ENCODE data around the gene PDLIM5.
"Not testable (repeated sequence)": the region's sequence is repeated elsewhere in the genome, so short reads cannot be mapped to it uniquely, and the experiment has no call there.

Gene PDLIM5

GRCh38 chr4:94595013-94595412 lies 143.3 kb downstream of the PDLIM5 start:
- Mint-ChIP-seq H3K36me3 (peaks cover 5 to 6% of the 10 kb centered on the region in 2 donors), H3K27me3 (no peaks in the 10 kb centered on the region), H3K4me3 (no peak overlapping the region), H3K4me1 (no peaks in the 10 kb centered on the region), H3K27ac (no peak overlapping the region), H3K9me3 (no peaks in the 10 kb centered on the region)
- DNase-seq (no peak), ATAC-seq (replicated peaks) (no peak)

DNA sequence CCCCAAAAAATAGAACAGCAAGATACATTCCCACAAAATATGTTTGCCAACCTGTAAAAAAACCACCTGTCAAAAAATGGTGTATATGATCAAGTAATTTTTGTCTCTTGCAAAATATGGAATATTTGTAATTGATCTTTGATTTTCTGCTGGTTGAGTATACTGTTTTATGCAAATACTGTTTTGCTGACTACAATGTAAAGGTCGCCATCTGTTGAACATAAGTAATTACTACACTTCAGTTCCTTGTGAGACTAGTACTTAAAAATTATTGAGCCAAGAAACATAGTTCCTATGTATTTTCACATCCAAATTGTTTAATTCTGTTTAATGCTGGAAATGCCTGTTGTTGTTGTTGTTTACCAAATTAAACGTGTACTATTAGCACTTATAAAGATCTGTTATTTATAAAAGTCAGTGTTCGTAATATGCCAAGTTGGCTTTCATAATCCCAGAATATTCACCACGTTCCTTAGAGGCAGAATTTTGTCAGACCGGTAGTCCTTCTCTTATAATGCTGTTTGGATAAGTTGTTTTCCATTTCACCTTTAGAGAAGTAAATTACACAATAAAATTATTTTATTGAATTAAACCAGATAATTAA lies 144.2 kb downstream of the PDLIM5 start:
- Mint-ChIP-seq H3K27ac (no peak overlapping the region), H3K4me1 (no peaks in the 10 kb centered on the region), H3K36me3 (peaks cover 5 to 6% of the 10 kb centered on the region in 2 donors), H3K27me3 (no peaks in the 10 kb centered on the region), H3K9me3 (no peaks in the 10 kb centered on the region), H3K4me3 (no peak overlapping the region)
- DNase-seq (no peak), ATAC-seq (replicated peaks) (peak; percentile 41 to 45)

DNA sequence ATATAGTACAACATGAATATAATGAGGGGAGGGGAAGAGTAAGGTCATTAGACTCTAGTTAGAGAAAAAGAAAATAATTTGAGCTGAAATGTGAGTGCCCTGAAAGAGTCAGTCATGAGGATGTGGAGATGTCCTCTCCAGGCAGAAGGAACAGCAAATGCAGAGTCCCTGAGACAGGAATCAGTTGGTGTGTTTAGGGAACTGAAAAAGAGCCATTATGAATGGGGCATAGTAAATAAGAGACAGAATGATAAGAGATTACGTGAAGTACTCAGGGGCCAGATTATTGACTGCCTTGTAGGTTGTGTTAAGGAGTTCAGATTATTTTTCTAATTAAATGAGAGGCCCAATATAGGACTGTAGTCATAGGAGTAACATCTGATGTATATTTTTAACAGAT lies 147.0 kb downstream of the PDLIM5 start:
- H3K36me3 Mint-ChIP-seq = no peaks in the 10 kb centered on the region
- no peaks in the 10 kb centered on the region for H3K9me3 Mint-ChIP-seq
- H3K27ac Mint-ChIP-seq = no peak overlapping the region
- no peak for DNase-seq
- no peaks in the 10 kb centered on the region for H3K4me1 Mint-ChIP-seq
- no peaks in the 10 kb centered on the region for H3K27me3 Mint-ChIP-seq
- no peak for ATAC-seq (replicated peaks)
- H3K4me3 Mint-ChIP-seq = no peak overlapping the region

DNA sequence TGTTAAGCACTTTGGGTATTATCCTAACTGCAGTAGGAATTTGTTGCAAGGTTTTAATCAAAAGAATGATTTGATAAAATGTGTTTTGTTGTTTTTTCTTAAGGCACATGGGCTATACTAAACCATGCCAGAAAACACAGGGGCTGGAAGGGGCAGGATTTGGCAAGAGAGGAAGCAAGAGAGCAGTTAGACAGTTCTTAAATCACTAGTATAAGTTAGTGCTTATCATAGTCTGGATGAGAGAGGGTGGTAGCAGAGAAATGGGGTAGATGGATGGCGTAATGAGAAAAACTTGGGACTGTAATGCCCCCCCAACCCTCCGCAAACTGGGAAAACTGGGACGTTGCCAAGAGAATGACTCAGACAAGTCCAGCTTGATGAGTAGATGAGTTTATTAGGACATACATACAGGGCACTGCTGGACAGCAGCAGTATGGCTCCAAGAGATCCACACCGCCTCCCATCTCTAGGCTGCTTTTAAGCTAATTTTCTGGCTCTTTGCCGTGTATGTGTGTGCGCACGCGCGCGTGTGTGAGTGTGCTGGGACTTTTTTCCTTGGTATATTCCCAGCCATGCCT lies 151.5 kb downstream of the PDLIM5 start:
- H3K27ac Mint-ChIP-seq = no peak overlapping the region
- no peak overlapping the region for H3K4me3 Mint-ChIP-seq
- H3K4me1 Mint-ChIP-seq = no peaks in the 10 kb centered on the region
- no peak for DNase-seq
- H3K36me3 Mint-ChIP-seq = no peaks in the 10 kb centered on the region
- ATAC-seq (replicated peaks) = no peak
- no peaks in the 10 kb centered on the region for H3K9me3 Mint-ChIP-seq
- H3K27me3 Mint-ChIP-seq = no peaks in the 10 kb centered on the region

- ATAC-seq (replicated peaks) = no peak
- Mint-ChIP-seq H3K9me3 (no peaks in the 10 kb centered on the region), H3K27ac (no peak overlapping the region), H3K4me3 (no peak overlapping the region), H3K27me3 (no peaks in the 10 kb centered on the region), H3K4me1 (no peaks in the 10 kb centered on the region), H3K36me3 (peaks cover 0 to 3% of the 10 kb centered on the region in 2 donors)
- no peak for DNase-seq
These were observed 153.6 kb downstream of the PDLIM5 start for GRCh38 chr4:94605241-94605805.

- Mint-ChIP-seq H3K4me1 (no peaks in the 10 kb centered on the region), H3K4me3 (no peak overlapping the region)
These were observed 158.4 kb downstream of the PDLIM5 start for GRCh38 chr4:94610145-94610544.

DNA sequence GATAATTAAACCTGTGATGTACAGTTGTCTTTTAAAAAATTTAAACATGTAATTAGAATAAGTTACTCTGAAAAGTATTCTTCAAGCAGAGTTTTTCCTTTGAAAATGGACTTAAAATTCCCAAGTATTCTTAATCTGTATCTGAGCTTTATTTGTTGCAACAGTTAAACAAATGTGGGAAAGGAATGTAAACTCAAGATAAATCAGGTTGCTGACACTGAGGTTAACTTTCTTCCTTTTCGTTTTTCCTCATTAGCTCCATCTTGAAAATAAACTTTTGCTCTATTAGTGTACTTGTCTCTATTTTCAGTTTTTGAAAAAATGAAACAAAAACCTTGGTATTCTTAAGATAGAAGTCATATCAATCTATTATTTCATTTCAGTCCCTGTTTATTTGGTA lies 161.5 kb downstream of the PDLIM5 start:
- H3K27ac Mint-ChIP-seq = no peak overlapping the region
- H3K27me3 Mint-ChIP-seq = no peaks in the 10 kb centered on the region
- no peaks in the 10 kb centered on the region for H3K4me1 Mint-ChIP-seq
- peaks cover 3 to 6% of the 10 kb centered on the region in 2 donors for H3K36me3 Mint-ChIP-seq
- ATAC-seq (replicated peaks) (no peak), DNase-seq (no peak)
- no peak overlapping the region for H3K4me3 Mint-ChIP-seq
- no peaks in the 10 kb centered on the region for H3K9me3 Mint-ChIP-seq

More at GRCh38 chr4:94610145-94610544, 158.4 kb downstream of the PDLIM5 start:
- Mint-ChIP-seq H3K9me3 (no peaks in the 10 kb centered on the region), H3K27ac (no peak overlapping the region), H3K36me3 (peaks cover 0 to 3% of the 10 kb centered on the region in 2 donors), H3K27me3 (no peaks in the 10 kb centered on the region)
- DNase-seq (no peak), ATAC-seq (replicated peaks) (no peak)

GRCh38 chr4:94615451-94615850 lies 163.7 kb downstream of the PDLIM5 start:
- Mint-ChIP-seq H3K27ac (no peak overlapping the region), H3K4me1 (no peaks in the 10 kb centered on the region), H3K9me3 (no peaks in the 10 kb centered on the region), H3K36me3 (peaks cover 3 to 10% of the 10 kb centered on the region in 2 donors), H3K27me3 (no peaks in the 10 kb centered on the region), H3K4me3 (no peak overlapping the region)
- no peak for DNase-seq
- ATAC-seq (replicated peaks) = no peak

GRCh38 chr4:94621491-94622080 lies 169.8 kb downstream of the PDLIM5 start:
- no peaks in the 10 kb centered on the region for H3K4me1 Mint-ChIP-seq
- peaks cover 7 to 15% of the 10 kb centered on the region in 2 donors for H3K36me3 Mint-ChIP-seq
- DNase-seq (peak; percentile 2), ATAC-seq (replicated peaks) (no peak)
- no peak overlapping the region for H3K27ac Mint-ChIP-seq
- no peak overlapping the region for H3K4me3 Mint-ChIP-seq
- no peaks in the 10 kb centered on the region for H3K27me3 Mint-ChIP-seq
- no peaks in the 10 kb centered on the region for H3K9me3 Mint-ChIP-seq

GRCh38 chr4:94623126-94623911 lies 171.6 kb downstream of the PDLIM5 start:
- no peaks in the 10 kb centered on the region for H3K27me3 Mint-ChIP-seq
- ATAC-seq (replicated peaks) = no peak
- no peak overlapping the region for H3K4me3 Mint-ChIP-seq

DNA sequence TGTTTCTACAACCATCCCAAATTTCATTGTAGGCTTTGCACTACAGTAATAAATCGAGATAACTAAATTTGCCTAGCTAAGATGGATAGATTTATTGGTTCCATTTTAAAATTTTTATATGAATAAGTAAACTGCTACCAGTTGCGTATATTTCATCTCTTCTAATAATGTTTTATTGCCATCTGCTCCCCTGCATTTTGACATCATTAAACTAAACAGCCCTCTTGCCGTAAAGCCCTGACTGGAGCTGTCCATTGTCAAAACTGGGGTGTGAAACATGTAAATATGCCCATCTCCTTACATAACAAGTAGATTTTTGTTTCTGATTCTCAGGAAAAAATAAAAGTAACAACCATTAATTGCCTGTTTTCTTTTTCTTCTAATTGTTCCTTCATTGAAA lies 175.2 kb downstream of the PDLIM5 start:
- H3K36me3 Mint-ChIP-seq = peaks cover 5 to 8% of the 10 kb centered on the region in 2 donors
- no peak for ATAC-seq (replicated peaks)

More at GRCh38 chr4:94623126-94623911, 171.6 kb downstream of the PDLIM5 start:
- DNase-seq = no peak
- Mint-ChIP-seq H3K4me1 (no peaks in the 10 kb centered on the region), H3K9me3 (no peaks in the 10 kb centered on the region), H3K27ac (no peak overlapping the region), H3K36me3 (peaks cover 4 to 12% of the 10 kb centered on the region in 2 donors)

DNA sequence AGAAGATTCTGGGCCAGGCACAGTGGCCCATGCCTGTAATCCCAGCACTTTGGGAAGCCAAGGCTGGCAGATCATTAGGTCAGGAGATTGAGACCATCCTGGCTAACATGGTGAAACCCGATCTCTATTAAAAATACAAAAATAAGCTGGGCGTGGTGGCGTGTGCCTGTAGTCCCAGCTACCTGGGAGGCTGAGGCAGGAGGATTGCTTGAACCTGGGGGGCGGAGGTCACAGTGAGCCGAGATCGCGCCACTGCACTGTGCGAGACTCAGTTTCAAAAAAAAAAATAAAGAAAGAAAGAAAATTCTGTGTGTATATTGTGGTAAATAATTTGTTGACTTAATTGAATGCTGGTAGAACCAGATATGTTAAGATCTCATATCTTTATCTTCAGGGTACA lies 177.3 kb downstream of the PDLIM5 start:
- not testable (repeated sequence) for H3K27me3 Mint-ChIP-seq; H3K9me3 Mint-ChIP-seq; H3K4me3 Mint-ChIP-seq; H3K36me3 Mint-ChIP-seq; ATAC-seq (replicated peaks); H3K27ac Mint-ChIP-seq; DNase-seq; H3K4me1 Mint-ChIP-seq

More for the DNA sequence above, 175.2 kb downstream of the PDLIM5 start:
- Mint-ChIP-seq H3K27ac (no peak overlapping the region), H3K4me1 (no peaks in the 10 kb centered on the region), H3K4me3 (no peak overlapping the region), H3K9me3 (no peaks in the 10 kb centered on the region), H3K27me3 (no peaks in the 10 kb centered on the region)
- DNase-seq = no peak

- Mint-ChIP-seq H3K4me3 (no peak overlapping the region), H3K27ac (no peak overlapping the region), H3K4me1 (no peaks in the 10 kb centered on the region)
These were observed 178.1 kb downstream of the PDLIM5 start for GRCh38 chr4:94629837-94630236.

DNA sequence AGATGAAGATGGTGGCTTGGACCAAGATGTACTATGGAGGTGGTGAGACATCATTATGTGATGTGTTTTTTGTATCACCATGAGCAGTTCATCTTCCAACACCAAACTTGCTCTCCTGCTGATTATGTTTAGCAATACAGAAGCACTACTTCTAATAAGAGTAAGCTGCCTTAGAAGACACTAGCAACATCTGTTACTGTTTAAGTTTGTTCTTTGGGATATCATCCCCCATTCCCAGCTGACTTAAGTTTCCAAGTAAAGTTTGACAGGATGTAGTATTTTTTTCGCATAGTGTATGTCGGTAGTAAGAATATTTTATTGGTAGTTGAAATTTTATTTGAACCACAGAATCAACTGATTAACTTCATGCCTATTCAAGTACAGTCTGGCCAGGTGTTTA lies 182.5 kb downstream of the PDLIM5 start:
- peaks cover 3 to 4% of the 10 kb centered on the region in 2 donors for H3K36me3 Mint-ChIP-seq
- no peaks in the 10 kb centered on the region for H3K4me1 Mint-ChIP-seq
- no peaks in the 10 kb centered on the region for H3K9me3 Mint-ChIP-seq
- no peaks in the 10 kb centered on the region for H3K27me3 Mint-ChIP-seq
- H3K4me3 Mint-ChIP-seq = no peak overlapping the region
- ATAC-seq (replicated peaks) (no peak), DNase-seq (no peak)
- H3K27ac Mint-ChIP-seq = no peak overlapping the region

More at GRCh38 chr4:94629837-94630236, 178.1 kb downstream of the PDLIM5 start:
- Mint-ChIP-seq H3K27me3 (no peaks in the 10 kb centered on the region), H3K9me3 (no peaks in the 10 kb centered on the region), H3K36me3 (peaks cover 3 to 4% of the 10 kb centered on the region in 2 donors)
- ATAC-seq (replicated peaks) (no peak), DNase-seq (no peak)
